Muscle of leg (tissue), 11 donors: ENCODE measurements around the gene RBM33. TPM values are rescaled to one million over a fixed set of nuclear protein-coding genes. Genes with fewer than 3 reads are reported as not detected.
A peak's percentile ranks its signal among the peaks of the same experiment; 100 is the strongest.

Source experiments
- DNase-seq: peaks from one replicate; pipeline ENCODE4 v3.0.0; 2013
- H3K27ac ChIP-seq: one replicate; pipeline ENCODE4 v1.5.1; 2013; ENCODE audit warnings: mild to moderate bottlenecking, low read length, control low read depth
- H3K27me3 ChIP-seq: one replicate; pipeline ENCODE4 v1.6.1; 2013; ENCODE audit warnings: low read length; ENCODE audit not compliant: control insufficient read depth, insufficient read depth
- H3K36me3 ChIP-seq: one replicate; pipeline ENCODE4 v1.6.1; 2013; ENCODE audit warnings: low read length; ENCODE audit not compliant: control insufficient read depth, insufficient read depth
- H3K4me1 ChIP-seq: one replicate; pipeline ENCODE4 v1.6.1; 2013; ENCODE audit warnings: low read length; ENCODE audit not compliant: control insufficient read depth, insufficient read depth
- H3K4me3 ChIP-seq: one replicate; pipeline ENCODE4 v1.5.1; 2013; ENCODE audit warnings: low read length, control low read depth
- H3K9me3 ChIP-seq: replicated peaks from 2 replicates; pipeline ENCODE4 v1.6.1; 2013; ENCODE audit warnings: low read depth, low read length; ENCODE audit not compliant: control insufficient read depth
- WGBS: methylation state at CpG from one replicate; pipeline ENCODE4 v1.1.5; 2013; ENCODE audit warnings: missing lambda C conversion rate; ENCODE audit not compliant: insufficient coverage; 5-methylcytosine and 5-hydroxymethylcytosine counted together
- polyA plus RNA-seq, 8 donors: library from polyadenylated mRNA; unstranded; fragments of 120-200 nt; gene quantifications; one replicate each; pipeline versions ENCODE4 v1.2.1 to v1.2.3, GENCODE V29; 2013; ENCODE audit warnings: inconsistent platforms in 1 of 8, low replicate concordance in 1 of 8; ENCODE audit not compliant: insufficient read length in 8 of 8, insufficient read depth in 1 of 8
- total RNA-seq: library from RNA; stranded (reverse); fragments of 120-200 nt; gene quantifications from one replicate; pipeline ENCODE4 v1.2.4, GENCODE V29; 2013

The RBM33 gene
- total and polyA plus RNA-seq, 9 donors = 18.3 to 46.2 (median 25.6) TPM

- peak; percentile 50 for DNase-seq
- Histone ChIP-seq H3K27ac (peak overlapping the region; percentile 83), H3K9me3 (no peaks in the 10 kb centered on the region), H3K4me3 (no peak overlapping the region), H3K27me3 (no peaks in the 10 kb centered on the region), H3K36me3 (peaks cover 51% of the 10 kb centered on the region), H3K4me1 (peaks cover 27% of the 10 kb centered on the region)
- 76% methylated on average over 6 of the region's 7 CpGs for WGBS
These were observed 120.0 kb downstream of the RBM33 start for GRCh38 chr7:155764438-155764793.

- WGBS = 94% methylated on average over 7 of the region's 8 CpGs
- H3K4me1 ChIP-seq = peaks cover 27% of the 10 kb centered on the region
These were observed 121.0 kb downstream of the RBM33 start for GRCh38 chr7:155765458-155765857.

GRCh38 chr7:155766386-155766785 is 121.9 kb downstream of the RBM33 start:
- Histone ChIP-seq H3K27me3 (no peaks in the 10 kb centered on the region), H3K4me3 (no peak overlapping the region), H3K36me3 (peaks cover 54% of the 10 kb centered on the region), H3K9me3 (no peaks in the 10 kb centered on the region), H3K4me1 (peaks cover 27% of the 10 kb centered on the region), H3K27ac (no peak overlapping the region)
- no peak for DNase-seq
- WGBS = 86% methylated on average over 9 of the region's 12 CpGs

More at GRCh38 chr7:155765458-155765857, 121.0 kb downstream of the RBM33 start:
- no peaks in the 10 kb centered on the region for H3K27me3 ChIP-seq
- H3K4me3 ChIP-seq = no peak overlapping the region
- H3K36me3 ChIP-seq = peaks cover 51% of the 10 kb centered on the region
- no peak overlapping the region for H3K27ac ChIP-seq
- no peak for DNase-seq
- H3K9me3 ChIP-seq = no peaks in the 10 kb centered on the region

GRCh38 chr7:155766966-155767916 is 122.8 kb downstream of the RBM33 start:
- WGBS = 96% methylated on average over 9 of the region's 12 CpGs
- Histone ChIP-seq H3K27ac (no peak overlapping the region), H3K4me3 (no peak overlapping the region), H3K4me1 (peaks cover 22% of the 10 kb centered on the region), H3K9me3 (no peaks in the 10 kb centered on the region), H3K36me3 (peaks cover 58% of the 10 kb centered on the region), H3K27me3 (no peaks in the 10 kb centered on the region)
- no peak for DNase-seq

- no peak overlapping the region for H3K27ac ChIP-seq
- 70% methylated on average over 6 of the region's 6 CpGs for WGBS
- H3K36me3 ChIP-seq = peaks cover 68% of the 10 kb centered on the region
- H3K9me3 ChIP-seq = no peaks in the 10 kb centered on the region
- DNase-seq = peak; percentile 43
- H3K27me3 ChIP-seq = no peaks in the 10 kb centered on the region
- H3K4me3 ChIP-seq = no peak overlapping the region
- H3K4me1 ChIP-seq = no peaks in the 10 kb centered on the region
These were observed 125.2 kb downstream of the RBM33 start for GRCh38 chr7:155769701-155770100.

GRCh38 chr7:155770241-155770640 is 125.8 kb downstream of the RBM33 start:
- Histone ChIP-seq H3K27ac (no peak overlapping the region), H3K36me3 (peaks cover 71% of the 10 kb centered on the region), H3K27me3 (no peaks in the 10 kb centered on the region), H3K4me1 (no peaks in the 10 kb centered on the region), H3K4me3 (no peak overlapping the region), H3K9me3 (no peaks in the 10 kb centered on the region)
- WGBS = 79% methylated on average over 2 of the region's 6 CpGs
- no peak for DNase-seq

GRCh38 chr7:155773531-155773930 is 129.1 kb downstream of the RBM33 start:
- no peak for DNase-seq
- H3K4me3 ChIP-seq = no peak overlapping the region
- no peaks in the 10 kb centered on the region for H3K9me3 ChIP-seq
- H3K27me3 ChIP-seq = no peaks in the 10 kb centered on the region
- H3K27ac ChIP-seq = no peak overlapping the region
- H3K4me1 ChIP-seq = no peaks in the 10 kb centered on the region
- H3K36me3 ChIP-seq = peaks cover 71% of the 10 kb centered on the region
- WGBS = 80% methylated on average over 1 of the region's 4 CpGs

GRCh38 chr7:155774947-155775346 is 130.5 kb downstream of the RBM33 start:
- 96% methylated on average over 12 of the region's 14 CpGs for WGBS
- Histone ChIP-seq H3K4me1 (no peaks in the 10 kb centered on the region), H3K27ac (no peak overlapping the region), H3K9me3 (no peaks in the 10 kb centered on the region), H3K36me3 (peaks cover 72% of the 10 kb centered on the region), H3K4me3 (no peak overlapping the region), H3K27me3 (no peaks in the 10 kb centered on the region)
- no peak for DNase-seq

GRCh38 chr7:155775691-155776090 is 131.2 kb downstream of the RBM33 start:
- Histone ChIP-seq H3K36me3 (peaks cover 74% of the 10 kb centered on the region), H3K27ac (no peak overlapping the region), H3K9me3 (no peaks in the 10 kb centered on the region), H3K27me3 (no peaks in the 10 kb centered on the region), H3K4me1 (no peaks in the 10 kb centered on the region), H3K4me3 (no peak overlapping the region)
- WGBS = 87% methylated on average over 3 of the region's 7 CpGs
- DNase-seq = no peak

GRCh38 chr7:155776606-155777005 is 132.1 kb downstream of the RBM33 start:
- Histone ChIP-seq H3K27ac (no peak overlapping the region), H3K27me3 (no peaks in the 10 kb centered on the region), H3K36me3 (peaks cover 80% of the 10 kb centered on the region), H3K4me3 (no peak overlapping the region), H3K4me1 (no peaks in the 10 kb centered on the region), H3K9me3 (no peaks in the 10 kb centered on the region)
- no peak for DNase-seq
- WGBS = 90% methylated on average over 4 of the region's 8 CpGs
